ENCODE results near the gene DSE.

The DSE gene

GRCh38 chr6:116471531-116471930, 100.8 kb downstream of the DSE start:
- no peak for DNase-seq

GRCh38 chr6:116472706-116473105, 102.0 kb downstream of the DSE start:
- no peak for DNase-seq

GRCh38 chr6:116475141-116475540, 104.4 kb downstream of the DSE start:
- no peak for DNase-seq

GRCh38 chr6:116476002-116476678, 105.4 kb downstream of the DSE start:
- no peak for DNase-seq

GRCh38 chr6:116482780-116483179, 112.0 kb downstream of the DSE start:
- DNase-seq = no peak

GRCh38 chr6:116483616-116484015, 112.9 kb downstream of the DSE start:
- no peak for DNase-seq

- DNase-seq = no peak
Measured at GRCh38 chr6:116485559-116486184, 114.9 kb downstream of the DSE start.

GRCh38 chr6:116491610-116492330, 121.0 kb downstream of the DSE start:
- DNase-seq = no peak

GRCh38 chr6:116492331-116493067, 121.8 kb downstream of the DSE start:
- DNase-seq = no peak
